Duodenal mucosa (tissue), 2 donors: ENCODE results near the gene UBA52.

Source experiments
- H3K27ac ChIP-seq: one replicate; pipeline ENCODE4 v1.7.0; 2013; ENCODE audit warnings: low read depth, low read length
- H3K27me3 ChIP-seq, 2 donors: one replicate each; pipeline ENCODE4 v1.7.0; 2013; ENCODE audit warnings: low read length in 2 of 2, control low read depth in 1 of 2; ENCODE audit not compliant: insufficient read depth in 2 of 2, control insufficient read depth in 1 of 2
- H3K36me3 ChIP-seq, 2 donors: one replicate each; pipeline ENCODE4 v1.7.0; 2013; ENCODE audit warnings: low read length in 2 of 2, control low read depth in 1 of 2; ENCODE audit not compliant: insufficient read depth in 2 of 2, control insufficient read depth in 1 of 2
- H3K4me1 ChIP-seq, 2 donors: one replicate each; pipeline ENCODE4 v1.7.0; 2013; ENCODE audit warnings: low read length in 2 of 2, control low read depth in 1 of 2; ENCODE audit not compliant: insufficient read depth in 2 of 2, control insufficient read depth in 1 of 2
- H3K4me3 ChIP-seq, 2 donors: one replicate each; pipeline ENCODE4 v1.7.0; 2013; ENCODE audit warnings: low read length in 2 of 2, low read depth in 1 of 2
- H3K9ac ChIP-seq, 2 donors: one replicate each; pipeline ENCODE4 v1.7.0; 2013; ENCODE audit warnings: low read length in 2 of 2, low read depth in 1 of 2
- H3K9me3 ChIP-seq, 2 donors: one replicate each; pipeline ENCODE4 v1.7.0; 2013; ENCODE audit warnings: low read length in 2 of 2, control low read depth in 1 of 2; ENCODE audit not compliant: control insufficient read depth in 1 of 2

The UBA52 gene

GRCh38 chr19:18551631-18552030 lies 20.0 kb upstream of the UBA52 start:
- no peaks in the 10 kb centered on the region for H3K4me1 ChIP-seq

GRCh38 chr19:18557411-18558201 lies 14.1 kb upstream of the UBA52 start, which contains the start of gene KXD1:
TSS of gene KXD1 (plus strand) at chr19:18557870. CDS start at chr19:18562057, 4,187 bp downstream.
- H3K4me1 ChIP-seq: peaks cover 6 to 11% of the 10 kb centered on the region in 2 donors
- H3K9ac ChIP-seq: peak within 1 kb of the TSS; percentile 90 to 94
- H3K9me3 ChIP-seq: no peaks in the 10 kb centered on the region

More at GRCh38 chr19:18551631-18552030, 20.0 kb upstream of the UBA52 start:
- H3K9me3 ChIP-seq: no peaks in the 10 kb centered on the region
- H3K36me3 ChIP-seq: no peaks in the 10 kb centered on the region
- H3K27ac ChIP-seq: no peak overlapping the region
- no peak overlapping the region for H3K4me3 ChIP-seq
- H3K27me3 ChIP-seq: no peaks in the 10 kb centered on the region
- H3K9ac ChIP-seq: no peak overlapping the region

GRCh38 chr19:18558202-18558555 lies 13.5 kb upstream of the UBA52 start:
- H3K9me3 ChIP-seq: no peaks in the 10 kb centered on the region
- H3K27me3 ChIP-seq: no peaks in the 10 kb centered on the region
- peaks cover 6 to 11% of the 10 kb centered on the region in 2 donors for H3K4me1 ChIP-seq
- peak overlapping the region; percentile 90 to 98 for H3K4me3 ChIP-seq
- peak overlapping the region; percentile 90 to 94 for H3K9ac ChIP-seq
- H3K27ac ChIP-seq: peak overlapping the region; percentile 80
- H3K36me3 ChIP-seq: peaks cover 0 to 8% of the 10 kb centered on the region in 2 donors

More at GRCh38 chr19:18557411-18558201, 14.1 kb upstream of the UBA52 start, which contains the start of gene KXD1:
- no peaks in the 10 kb centered on the region for H3K27me3 ChIP-seq
- peak within 1 kb of the TSS; percentile 90 to 98 for H3K4me3 ChIP-seq
- peaks cover 0 to 2% of the 10 kb centered on the region in 2 donors for H3K36me3 ChIP-seq
- peak within 1 kb of the TSS; percentile 80 for H3K27ac ChIP-seq

DNA sequence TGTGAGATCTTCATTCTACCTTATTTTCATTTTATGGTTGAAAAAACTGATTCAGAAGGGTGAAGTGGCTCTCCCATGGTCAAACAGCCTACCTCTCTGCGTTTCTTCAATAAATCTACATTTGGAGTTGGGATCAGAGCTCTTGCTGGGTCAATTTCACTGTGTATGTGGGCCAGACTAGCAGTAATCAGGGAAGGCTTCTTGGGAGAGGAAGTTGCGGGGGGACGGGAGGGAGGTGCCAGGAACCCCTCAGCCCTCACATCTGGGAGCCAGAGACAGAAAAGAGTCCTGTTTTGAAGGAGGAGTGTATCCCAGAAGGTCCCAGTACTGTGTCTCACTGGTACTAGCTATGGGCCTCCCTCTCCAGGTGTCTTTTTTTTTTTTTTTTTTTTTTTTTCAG lies 13.1 kb upstream of the UBA52 start:
- H3K4me3 ChIP-seq: peak overlapping the region; percentile 90 to 98
- peaks cover 6 to 11% of the 10 kb centered on the region in 2 donors for H3K4me1 ChIP-seq
- H3K9ac ChIP-seq: peak overlapping the region; percentile 90 to 94
- H3K27ac ChIP-seq: peak overlapping the region; percentile 80
- no peaks in the 10 kb centered on the region for H3K9me3 ChIP-seq
- H3K27me3 ChIP-seq: no peaks in the 10 kb centered on the region
- H3K36me3 ChIP-seq: peaks cover 0 to 12% of the 10 kb centered on the region in 2 donors

DNA sequence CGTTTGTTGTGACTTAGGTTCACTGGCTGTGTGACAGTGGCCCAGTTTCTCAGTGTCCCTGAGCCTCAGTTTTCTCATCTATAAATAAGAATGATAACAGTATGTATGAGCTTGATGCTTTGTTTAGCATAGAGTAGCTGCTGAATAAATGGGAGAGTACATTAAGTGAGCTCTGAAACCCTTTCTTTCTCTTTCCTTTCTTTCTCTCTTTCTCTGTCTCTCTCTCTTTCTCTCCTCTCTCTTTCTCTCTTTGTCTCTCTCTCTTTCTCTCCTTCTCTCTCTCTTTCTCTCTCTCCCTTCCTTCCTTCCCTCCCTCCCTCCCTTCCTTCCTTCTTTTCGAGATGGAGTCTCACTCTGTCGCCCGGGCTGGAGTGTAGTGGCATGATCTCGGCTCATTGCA lies 12.0 kb upstream of the UBA52 start:
- H3K36me3 ChIP-seq: peaks cover 3 to 18% of the 10 kb centered on the region in 2 donors
- H3K27me3 ChIP-seq: no peaks in the 10 kb centered on the region
- H3K9me3 ChIP-seq: no peaks in the 10 kb centered on the region
- H3K9ac ChIP-seq: no peak overlapping the region
- peaks cover 6 to 11% of the 10 kb centered on the region in 2 donors for H3K4me1 ChIP-seq
- no peak overlapping the region for H3K4me3 ChIP-seq
- no peak overlapping the region for H3K27ac ChIP-seq

DNA sequence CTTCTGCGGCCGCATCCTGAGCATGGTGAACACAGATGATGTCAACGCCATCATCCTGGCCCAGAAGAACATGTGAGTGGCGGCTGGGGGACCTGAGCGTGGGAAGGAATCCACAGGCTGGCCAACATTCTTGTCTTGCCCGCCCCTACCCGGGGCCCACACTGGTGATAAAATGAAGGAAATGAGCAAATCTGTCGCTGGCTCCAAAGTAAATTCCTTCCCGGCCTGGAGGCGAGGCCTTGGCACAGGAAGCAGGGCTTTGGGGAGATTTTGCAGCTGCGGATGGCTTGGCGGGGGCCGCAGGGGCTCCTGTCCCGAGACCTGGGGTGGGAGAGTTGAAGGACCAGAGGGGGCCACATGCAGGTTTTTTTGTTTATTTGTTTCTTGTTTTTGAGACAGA lies 9.6 kb upstream of the UBA52 start:
- Histone ChIP-seq H3K4me3 (no peak overlapping the region), H3K9ac (no peak overlapping the region), H3K9me3 (no peaks in the 10 kb centered on the region), H3K4me1 (peaks cover 6 to 11% of the 10 kb centered on the region in 2 donors), H3K36me3 (peaks cover 6 to 40% of the 10 kb centered on the region in 2 donors), H3K27ac (no peak overlapping the region), H3K27me3 (no peaks in the 10 kb centered on the region)

DNA sequence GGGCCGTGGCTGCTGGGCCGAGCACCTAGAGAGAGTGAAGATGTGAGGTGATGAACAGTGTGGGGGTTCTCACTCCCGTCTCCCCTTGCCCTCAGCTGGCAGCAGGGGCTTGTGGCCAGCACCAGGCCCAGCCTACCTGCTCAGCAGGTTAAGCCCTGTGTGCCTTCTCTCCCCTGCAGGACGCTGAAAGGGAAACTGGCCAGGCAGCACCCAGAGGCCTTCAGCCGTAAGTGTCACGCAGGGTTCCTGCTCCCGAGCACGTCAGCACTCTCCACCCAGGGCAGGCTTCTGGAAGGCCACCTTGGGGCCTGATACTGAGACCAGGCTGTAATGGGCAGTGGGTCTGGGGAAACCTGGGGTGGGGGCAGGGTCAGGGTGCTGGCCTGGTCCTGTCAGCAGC lies 4.7 kb upstream of the UBA52 start:
- H3K36me3 ChIP-seq: peaks cover 16 to 62% of the 10 kb centered on the region in 2 donors

GRCh38 chr19:18568367-18568766 lies 3.3 kb upstream of the UBA52 start:
- Histone ChIP-seq H3K36me3 (peaks cover 17 to 54% of the 10 kb centered on the region in 2 donors), H3K4me1 (peaks cover 11 to 12% of the 10 kb centered on the region in 2 donors), H3K27me3 (no peaks in the 10 kb centered on the region), H3K9ac (no peak overlapping the region), H3K9me3 (no peaks in the 10 kb centered on the region), H3K4me3 (no peak overlapping the region), H3K27ac (no peak overlapping the region)

More for the DNA sequence above, 4.7 kb upstream of the UBA52 start:
- H3K4me3 ChIP-seq: no peak overlapping the region
- no peaks in the 10 kb centered on the region for H3K4me1 ChIP-seq
- H3K9me3 ChIP-seq: no peaks in the 10 kb centered on the region
- no peak overlapping the region for H3K9ac ChIP-seq
- no peak overlapping the region for H3K27ac ChIP-seq
- H3K27me3 ChIP-seq: no peaks in the 10 kb centered on the region

DNA sequence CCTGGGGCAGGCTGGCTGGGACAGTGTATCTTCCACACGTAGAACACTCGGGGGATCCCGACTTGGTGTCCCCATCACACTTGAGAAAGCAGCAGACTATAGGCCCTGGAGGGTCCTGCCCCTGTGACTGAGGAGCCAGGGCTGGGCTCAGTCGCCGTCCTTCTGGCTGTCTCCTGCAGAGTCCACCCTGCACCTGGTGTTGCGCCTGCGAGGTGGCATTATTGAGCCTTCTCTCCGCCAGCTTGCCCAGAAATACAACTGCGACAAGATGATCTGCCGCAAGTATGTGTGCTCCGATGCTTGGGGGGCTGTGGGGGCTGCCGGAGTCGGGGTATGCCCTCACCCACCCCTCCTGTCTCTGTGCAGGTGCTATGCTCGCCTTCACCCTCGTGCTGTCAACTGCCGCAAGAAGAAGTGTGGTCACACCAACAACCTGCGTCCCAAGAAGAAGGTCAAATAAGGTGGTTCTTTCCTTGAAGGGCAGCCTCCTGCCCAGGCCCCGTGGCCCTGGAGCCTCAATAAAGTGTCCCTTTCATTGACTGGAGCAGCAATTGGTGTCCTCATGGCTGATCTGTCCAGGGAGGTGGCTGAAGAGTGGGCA lies 3.1 kb downstream of the UBA52 start:
- peaks cover 13 to 15% of the 10 kb centered on the region in 2 donors for H3K4me1 ChIP-seq
- H3K27ac ChIP-seq: no peak overlapping the region
- no peaks in the 10 kb centered on the region for H3K27me3 ChIP-seq
- H3K4me3 ChIP-seq: no peak overlapping the region
- H3K9me3 ChIP-seq: no peaks in the 10 kb centered on the region
- H3K9ac ChIP-seq: no peak overlapping the region
- H3K36me3 ChIP-seq: peaks cover 20 to 42% of the 10 kb centered on the region in 2 donors

GRCh38 chr19:18576383-18576782 lies 4.7 kb downstream of the UBA52 start:
- H3K9me3 ChIP-seq: no peaks in the 10 kb centered on the region
- no peaks in the 10 kb centered on the region for H3K27me3 ChIP-seq
- no peak overlapping the region for H3K27ac ChIP-seq
- H3K36me3 ChIP-seq: peaks cover 20 to 42% of the 10 kb centered on the region in 2 donors
- H3K4me1 ChIP-seq: peaks cover 13 to 15% of the 10 kb centered on the region in 2 donors
- no peak overlapping the region for H3K4me3 ChIP-seq
- H3K9ac ChIP-seq: no peak overlapping the region
